Endothelial cell of umbilical vein (primary cell): ENCODE data around the gene CAMK2N2. TPM values are rescaled to one million over a fixed set of nuclear protein-coding genes. Genes with fewer than 3 reads are reported as not detected.

ENCODE experiments used
- BruUV-seq: library from RNA; stranded (reverse); fragments of 400-500 nt; replicated peaks from 2 replicates; lab custom pipeline; 2021; lab: Mats Ljungman, UMichigan
- CTCF ChIA-PET: fragments of 300-600, 350-600 bp; sonication (Branson Sonifier 250); formaldehyde crosslinking; loops from one replicate; lab custom pipeline; 2021; ENCODE audit warnings: antibody characterized with exemption, inconsistent platforms; lab: Charles Lee
- POLR2A ChIA-PET: fragments of 300-600, 350-600 bp; sonication (Branson Sonifier 250); formaldehyde crosslinking; loops from one replicate; lab custom pipeline; 2021; ENCODE audit warnings: antibody characterized with exemption, inconsistent platforms; lab: Charles Lee
- DNase-seq: peaks from one replicate; pipeline ENCODE4 v3.0.0-alpha.2; 2011; ENCODE audit warnings: low read depth, low spot score
- FAIRE-seq: peaks from 2 replicates; lab custom pipeline; 2011; peaks lifted over from hg19 to GRCh38; lab: Jason Lieb, UNC
- H2AFZ ChIP-seq: 2 replicates; pipeline ENCODE4 v1.6.0; 2012; ENCODE audit warnings: low read depth, low read length, control low read depth, inconsistent platforms
- H3K27ac ChIP-seq: 2 replicates; pipeline ENCODE4 v1.5.1; 2011; ENCODE audit warnings: low read depth, mild to moderate bottlenecking, control low read depth, low read length, moderate library complexity; ENCODE audit not compliant: insufficient read depth
- H3K27me3 ChIP-seq, 2 experiments: 2 replicates each; pipeline versions ENCODE4 v1.6.0 to v1.6.1; 2011; ENCODE audit warnings: low read length in 2 of 2, mixed read lengths in 1 of 2; ENCODE audit not compliant: control insufficient read depth in 2 of 2, insufficient read depth in 2 of 2
- H3K36me3 ChIP-seq, 2 experiments: 2 replicates in 1 of 2; 3 replicates in 1 of 2; pipeline ENCODE4 v1.5.1; 2011; ENCODE audit warnings: low read length in 2 of 2, mild to moderate bottlenecking in 1 of 2, moderate library complexity in 1 of 2; ENCODE audit not compliant: control insufficient read depth in 2 of 2, insufficient read depth in 2 of 2; ENCODE audit errors: extremely low read depth in 1 of 2
- H3K4me1 ChIP-seq: 3 replicates; pipeline ENCODE4 v1.5.1; 2011; ENCODE audit warnings: mild to moderate bottlenecking, low read length; ENCODE audit not compliant: control insufficient read depth, insufficient read depth; ENCODE audit errors: extremely low read depth
- H3K4me2 ChIP-seq: 2 replicates; pipeline ENCODE4 v1.6.1; 2011; ENCODE audit warnings: low read length, control low read depth, mixed read lengths; ENCODE audit not compliant: insufficient read depth
- H3K4me3 ChIP-seq, 3 experiments: fragments of 200-600 bp in 1 of 3; sonication (generic), shearing (Covaris generic) in 1 of 3; replicated peaks in 1 of 3; 2 replicates each; pipeline ENCODE4 v1.5.1; 2011 to 2016; ENCODE audit warnings: control low read depth in 3 of 3, low read length in 3 of 3, mild to moderate bottlenecking in 2 of 3, inconsistent platforms in 1 of 3, low read depth in 1 of 3, moderate library complexity in 1 of 3; ENCODE audit not compliant: insufficient read depth in 1 of 3
- H3K79me2 ChIP-seq: 2 replicates; pipeline ENCODE4 v1.6.0; 2012; ENCODE audit warnings: low read length, inconsistent platforms; ENCODE audit not compliant: control insufficient read depth, insufficient read depth
- H3K9ac ChIP-seq: replicated peaks from 2 replicates; pipeline ENCODE3; 2011; ENCODE audit warnings: low read length, control low read depth; ENCODE audit not compliant: insufficient read depth; ENCODE audit errors: extremely low read depth
- H3K9me1 ChIP-seq: replicated peaks from 3 replicates; pipeline ENCODE4 v1.6.0; 2011; ENCODE audit warnings: mild to moderate bottlenecking, low read length; ENCODE audit not compliant: control insufficient read depth, insufficient read depth; ENCODE audit errors: extremely low read depth
- H3K9me3 ChIP-seq: replicated peaks from 2 replicates; pipeline ENCODE4 v1.5.1; 2012; ENCODE audit warnings: low read length, inconsistent platforms; ENCODE audit not compliant: control insufficient read depth, insufficient read depth
- H4K20me1 ChIP-seq: replicated peaks from 2 replicates; pipeline ENCODE3; 2011; ENCODE audit warnings: mild to moderate bottlenecking, low read length; ENCODE audit not compliant: control insufficient read depth, insufficient read depth; ENCODE audit errors: extremely low read depth
- CTCF ChIP-seq, 2 donors: IDR thresholded peaks; 1 replicate in 1 of 2; 2 replicates in 1 of 2; pipeline ENCODE4 v1.5.1; 2011; ENCODE audit warnings: low read length in 2 of 2, mild to moderate bottlenecking in 2 of 2, moderate library complexity in 2 of 2, control low read depth in 1 of 2, inconsistent platforms in 1 of 2, low read depth in 1 of 2; ENCODE audit not compliant: insufficient read depth in 1 of 2; ENCODE audit errors: extremely low read depth in 1 of 2
- EZH2 ChIP-seq: IDR thresholded peaks from 2 replicates; pipeline ENCODE4 v1.6.1; 2012; ENCODE audit warnings: borderline replicate concordance, low read depth, mild to moderate bottlenecking, moderate library complexity, low read length, inconsistent platforms; ENCODE audit not compliant: severe bottlenecking
- FOS ChIP-seq: IDR thresholded peaks from 2 replicates; pipeline ENCODE4 v1.6.1; 2011; ENCODE audit warnings: mild to moderate bottlenecking, low read length, moderate library complexity, borderline replicate concordance; ENCODE audit not compliant: insufficient read depth
- GATA2 ChIP-seq: IDR thresholded peaks from 2 replicates; pipeline ENCODE4 v1.7.0; 2011; ENCODE audit warnings: low read depth, mild to moderate bottlenecking, moderate library complexity, mixed read lengths, low read length; ENCODE audit not compliant: insufficient read length, insufficient read depth
- JUN ChIP-seq: IDR thresholded peaks from 2 replicates; pipeline ENCODE4 v1.6.1; 2011; ENCODE audit warnings: borderline replicate concordance, low read depth; ENCODE audit not compliant: insufficient read length, insufficient read depth
- MYC ChIP-seq: IDR thresholded peaks from one replicate; pipeline ENCODE4 v1.6.1; 2011; ENCODE audit warnings: mild to moderate bottlenecking, low read depth, low read length
- POLR2A ChIP-seq: IDR thresholded peaks from 2 replicates; pipeline ENCODE4 v1.6.1; 2012; ENCODE audit warnings: low read depth, mild to moderate bottlenecking, control low read depth, low read length
- POLR2AphosphoS5 ChIP-seq: IDR thresholded peaks from 2 replicates; pipeline ENCODE4 v1.6.1; 2012; ENCODE audit warnings: low read depth, mild to moderate bottlenecking, control low read depth, low read length, moderate library complexity; ENCODE audit not compliant: insufficient read depth
- dilution Hi-C: fragments of 300-500 bp; cut with MboI; formaldehyde crosslinking; loops from one replicate; pipeline ENCODE4 v1.15.0; 2019; ENCODE audit warnings: low sequenced_read_pairs; ENCODE audit not compliant: extremely low pct_ligation_motif_present
- intact Hi-C: fragments of 100-400 bp; cut with micrococcal nuclease; formaldehyde crosslinking; loops from one replicate; pipeline ENCODE4 v1.10.0; 2022
- polyA plus RNA-seq, 4 experiments: library from polyadenylated mRNA; depleted of rRNA in 3 of 4; stranded (reverse) in 3 of 4; unstranded in 1 of 4; fragments of >200 nt; gene quantifications; 2 replicates each; pipeline versions ENCODE4 v1.2.1 to v1.2.3, GENCODE V29; 2011 to 2012; ENCODE audit warnings: missing spikeins in 1 of 4
- total RNA-seq: library from RNA; stranded (reverse); gene quantifications from 2 replicates; pipeline ENCODE4 v1.2.3, GENCODE V29; 2021
- TF ChIP-seq, protein P1 (sequence below): IDR thresholded peaks from 2 replicates; pipeline ENCODE4 v1.6.1; 2011; ENCODE audit not compliant: insufficient read depth, insufficient read length

The CAMK2N2 gene
- total and polyA plus RNA-seq, 2 donors (not counting 3 experiments of a cell fraction or from before 2014, with no cell fraction given): 0.11 TPM; not detected in 1

GRCh38 chr3:184262764-184263179, 1.4 kb upstream of the CAMK2N2 start:
- Histone ChIP-seq H3K4me3 (no peak overlapping the region), H3K9me3 (no peaks in the 10 kb centered on the region), H3K4me1 (peaks cover 13% of the 10 kb centered on the region), H3K4me2 (no peak overlapping the region), H3K27ac (no peak overlapping the region), H3K9me1 (no peaks in the 10 kb centered on the region), H4K20me1 (no peaks in the 10 kb centered on the region), H3K79me2 (no peaks in the 10 kb centered on the region), H3K36me3 (no peaks in the 10 kb centered on the region), H3K27me3 (peaks cover 26 to 36% of the 10 kb centered on the region in 2 experiments), H3K9ac (no peak overlapping the region), H2AFZ (no peak overlapping the region)
- POLR2A ChIA-PET: no interaction called here
- BruUV-seq: no TSS peak
- CTCF ChIA-PET: interaction anchor here (1.7 kb wide), 1 partner anchor 35 kb away, joined by 6 read pairs; no protein-coding TSS in a partner anchor
- intact Hi-C loops (no loop called here), dilution Hi-C loops (no loop called here)
- no peak for TF ChIP-seq MYC
- TF ChIP-seq GATA2: no peak
- TF ChIP-seq EZH2: no peak
- no peak for TF ChIP-seq FOS
- TF ChIP-seq POLR2A: no peak
- TF ChIP-seq, protein P1, sequence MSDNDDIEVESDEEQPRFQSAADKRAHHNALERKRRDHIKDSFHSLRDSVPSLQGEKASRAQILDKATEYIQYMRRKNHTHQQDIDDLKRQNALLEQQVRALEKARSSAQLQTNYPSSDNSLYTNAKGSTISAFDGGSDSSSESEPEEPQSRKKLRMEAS: no peak
- no peak for TF ChIP-seq POLR2AphosphoS5
- TF ChIP-seq JUN: no peak
- TF ChIP-seq CTCF (IDR thresholded peaks at IDR 0.05; ENCODE audit: extremely low read depth in 1 of 2, insufficient read depth in 1 of 2, low read depth in 1 of 2, low read length in 2 of 2): no peak
- DNase-seq (no peak), FAIRE-seq (no peak)
